ENCODE results near the gene KANK4.
"Not testable (repeated sequence)": the region's sequence is repeated elsewhere in the genome, so short reads cannot be mapped to it uniquely, and the experiment has no call there.

KANK4 gene

GRCh38 chr1:62240651-62241370, 78.4 kb downstream of the KANK4 start:
- TF ChIP-seq, protein P1, sequence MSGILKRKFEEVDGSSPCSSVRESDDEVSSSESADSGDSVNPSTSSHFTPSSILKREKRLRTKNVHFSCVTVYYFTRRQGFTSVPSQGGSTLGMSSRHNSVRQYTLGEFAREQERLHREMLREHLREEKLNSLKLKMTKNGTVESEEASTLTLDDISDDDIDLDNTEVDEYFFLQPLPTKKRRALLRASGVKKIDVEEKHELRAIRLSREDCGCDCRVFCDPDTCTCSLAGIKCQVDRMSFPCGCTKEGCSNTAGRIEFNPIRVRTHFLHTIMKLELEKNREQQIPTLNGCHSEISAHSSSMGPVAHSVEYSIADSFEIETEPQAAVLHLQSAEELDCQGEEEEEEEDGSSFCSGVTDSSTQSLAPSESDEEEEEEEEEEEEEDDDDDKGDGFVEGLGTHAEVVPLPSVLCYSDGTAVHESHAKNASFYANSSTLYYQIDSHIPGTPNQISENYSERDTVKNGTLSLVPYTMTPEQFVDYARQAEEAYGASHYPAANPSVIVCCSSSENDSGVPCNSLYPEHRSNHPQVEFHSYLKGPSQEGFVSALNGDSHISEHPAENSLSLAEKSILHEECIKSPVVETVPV (CRISPR knock-in tag; IDR thresholded peaks at IDR 0.05): no peak
- TF ChIP-seq ZFP30 (CRISPR knock-in tag; IDR thresholded peaks at IDR 0.05): no peak
- TF ChIP-seq ZNF70 (CRISPR knock-in tag; IDR thresholded peaks at IDR 0.05): no peak
- no peak for TF ChIP-seq ESRRG (CRISPR knock-in tag; IDR thresholded peaks at IDR 0.05)
- no peak for TF ChIP-seq ISL1 (CRISPR knock-in tag; IDR thresholded peaks at IDR 0.05)
- TF ChIP-seq BACH2 (CRISPR knock-in tag; IDR thresholded peaks at IDR 0.05; ENCODE audit: borderline replicate concordance): no peak
- TF ChIP-seq SNAI2 (CRISPR knock-in tag; IDR thresholded peaks at IDR 0.05): no peak
- no peak for TF ChIP-seq PPARA (CRISPR knock-in tag; IDR thresholded peaks at IDR 0.05; ENCODE audit: borderline replicate concordance)
- no peak for TF ChIP-seq ZNF565 (CRISPR knock-in tag; conservative IDR thresholded peaks at IDR 0.05; ENCODE audit: low read depth)
- TF ChIP-seq TSHZ2 (CRISPR knock-in tag; IDR thresholded peaks at IDR 0.05): no peak
- no peak for TF ChIP-seq GLIS3 (CRISPR knock-in tag; IDR thresholded peaks at IDR 0.05)
- TF ChIP-seq ARNTL (CRISPR knock-in tag; IDR thresholded peaks at IDR 0.05; ENCODE audit: borderline replicate concordance, low read depth): no peak
- no peak for TF ChIP-seq ZFP3 (CRISPR knock-in tag; IDR thresholded peaks at IDR 0.05)
- no peak for TF ChIP-seq PATZ1 (CRISPR knock-in tag; IDR thresholded peaks at IDR 0.05; ENCODE audit: borderline replicate concordance)
- no peak for ATAC-seq

DNA sequence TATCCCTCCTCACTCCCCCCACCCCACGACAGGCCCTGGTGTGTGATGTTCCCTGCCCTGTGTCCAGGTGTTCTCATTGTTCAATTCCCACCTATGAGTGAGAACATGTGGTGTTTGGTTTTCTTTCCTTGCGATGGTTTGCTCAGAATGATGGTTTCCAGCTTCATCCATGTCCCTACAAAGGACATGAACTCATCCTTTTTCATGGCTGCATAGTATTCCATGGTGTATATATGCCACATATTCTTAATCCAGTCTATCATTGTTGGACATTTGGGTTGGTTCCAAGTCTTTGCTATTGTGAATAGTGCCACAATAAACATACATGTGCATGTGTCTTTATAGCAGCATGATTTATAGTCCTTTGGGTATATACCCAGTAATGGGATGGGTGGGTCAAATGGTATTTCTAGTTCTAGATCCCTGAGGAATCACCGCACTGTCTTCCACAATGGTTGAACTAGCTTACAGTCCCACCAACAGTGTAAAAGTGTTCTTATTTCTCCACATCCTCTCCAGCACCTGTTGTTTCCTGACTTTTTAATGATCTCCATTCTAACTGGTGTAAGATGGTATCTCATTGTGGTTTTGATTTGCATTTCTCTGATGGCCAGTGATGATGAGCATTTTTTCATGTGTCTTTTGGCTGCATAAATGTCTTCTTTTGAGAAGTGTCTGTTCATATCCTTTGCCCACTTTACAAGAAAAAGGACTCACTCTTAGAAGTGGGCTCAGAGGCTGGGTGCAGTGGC, 79.4 kb downstream of the KANK4 start:
- ATAC-seq: not testable (repeated sequence)

DNA sequence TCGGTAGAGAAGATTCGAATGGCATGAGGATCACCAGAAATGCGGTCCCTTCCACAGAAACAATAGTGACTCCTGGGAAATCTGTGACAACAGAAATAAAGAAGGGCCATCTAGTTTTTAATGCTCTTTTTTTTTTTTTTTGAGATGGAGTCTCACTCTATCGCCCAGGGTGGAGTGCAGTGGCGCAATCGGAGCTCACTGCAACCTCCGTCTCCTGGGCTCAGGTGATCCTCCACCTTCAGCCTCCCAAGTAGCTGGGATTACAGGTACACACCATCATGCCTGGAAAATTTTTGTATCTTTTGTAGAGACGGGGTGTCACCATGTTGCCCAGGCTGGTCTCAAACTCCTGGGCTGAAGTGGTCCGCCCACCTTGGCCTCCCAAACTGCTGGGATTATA, 80.7 kb downstream of the KANK4 start:
- ATAC-seq: no peak
- no peak for TF ChIP-seq SNAI2 (CRISPR knock-in tag; IDR thresholded peaks at IDR 0.05)
- no peak for TF ChIP-seq OSR1 (CRISPR knock-in tag; IDR thresholded peaks at IDR 0.05)
- no peak for TF ChIP-seq POU6F1 (CRISPR knock-in tag; IDR thresholded peaks at IDR 0.05; ENCODE audit: borderline replicate concordance, low read depth)
- no peak for TF ChIP-seq BACH2 (CRISPR knock-in tag; IDR thresholded peaks at IDR 0.05; ENCODE audit: borderline replicate concordance)
- no peak for TF ChIP-seq GLIS3 (CRISPR knock-in tag; IDR thresholded peaks at IDR 0.05)
- TF ChIP-seq ZNF8 (CRISPR knock-in tag; IDR thresholded peaks at IDR 0.05): no peak
- no peak for TF ChIP-seq ESRRG (CRISPR knock-in tag; IDR thresholded peaks at IDR 0.05)
- no peak for TF ChIP-seq RARB (CRISPR knock-in tag; IDR thresholded peaks at IDR 0.05)
- TF ChIP-seq CSDC2 (CRISPR knock-in tag; IDR thresholded peaks at IDR 0.05): no peak
- no peak for TF ChIP-seq ZFP30 (CRISPR knock-in tag; IDR thresholded peaks at IDR 0.05)
- no peak for TF ChIP-seq ZFP3 (CRISPR knock-in tag; IDR thresholded peaks at IDR 0.05)
- no peak for TF ChIP-seq PATZ1 (CRISPR knock-in tag; IDR thresholded peaks at IDR 0.05; ENCODE audit: borderline replicate concordance)
- TF ChIP-seq PPARA (CRISPR knock-in tag; IDR thresholded peaks at IDR 0.05; ENCODE audit: borderline replicate concordance): no peak
- TF ChIP-seq, protein P1 (CRISPR knock-in tag; IDR thresholded peaks at IDR 0.05): no peak
- TF ChIP-seq TOX (CRISPR knock-in tag; IDR thresholded peaks at IDR 0.05; ENCODE audit: borderline replicate concordance): no peak
- TF ChIP-seq, protein P2, sequence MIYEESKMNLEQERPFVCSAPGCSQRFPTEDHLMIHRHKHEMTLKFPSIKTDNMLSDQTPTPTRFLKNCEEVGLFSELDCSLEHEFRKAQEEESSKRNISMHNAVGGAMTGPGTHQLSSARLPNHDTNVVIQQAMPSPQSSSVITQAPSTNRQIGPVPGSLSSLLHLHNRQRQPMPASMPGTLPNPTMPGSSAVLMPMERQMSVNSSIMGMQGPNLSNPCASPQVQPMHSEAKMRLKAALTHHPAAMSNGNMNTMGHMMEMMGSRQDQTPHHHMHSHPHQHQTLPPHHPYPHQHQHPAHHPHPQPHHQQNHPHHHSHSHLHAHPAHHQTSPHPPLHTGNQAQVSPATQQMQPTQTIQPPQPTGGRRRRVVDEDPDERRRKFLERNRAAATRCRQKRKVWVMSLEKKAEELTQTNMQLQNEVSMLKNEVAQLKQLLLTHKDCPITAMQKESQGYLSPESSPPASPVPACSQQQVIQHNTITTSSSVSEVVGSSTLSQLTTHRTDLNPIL (CRISPR knock-in tag; IDR thresholded peaks at IDR 0.05; ENCODE audit: low read depth): no peak
